ENCODE measurements around the gene NOL4L.
"Not testable (repeated sequence)": the region's sequence is repeated elsewhere in the genome, so short reads cannot be mapped to it uniquely, and the experiment has no call there.

The NOL4L gene

DNA sequence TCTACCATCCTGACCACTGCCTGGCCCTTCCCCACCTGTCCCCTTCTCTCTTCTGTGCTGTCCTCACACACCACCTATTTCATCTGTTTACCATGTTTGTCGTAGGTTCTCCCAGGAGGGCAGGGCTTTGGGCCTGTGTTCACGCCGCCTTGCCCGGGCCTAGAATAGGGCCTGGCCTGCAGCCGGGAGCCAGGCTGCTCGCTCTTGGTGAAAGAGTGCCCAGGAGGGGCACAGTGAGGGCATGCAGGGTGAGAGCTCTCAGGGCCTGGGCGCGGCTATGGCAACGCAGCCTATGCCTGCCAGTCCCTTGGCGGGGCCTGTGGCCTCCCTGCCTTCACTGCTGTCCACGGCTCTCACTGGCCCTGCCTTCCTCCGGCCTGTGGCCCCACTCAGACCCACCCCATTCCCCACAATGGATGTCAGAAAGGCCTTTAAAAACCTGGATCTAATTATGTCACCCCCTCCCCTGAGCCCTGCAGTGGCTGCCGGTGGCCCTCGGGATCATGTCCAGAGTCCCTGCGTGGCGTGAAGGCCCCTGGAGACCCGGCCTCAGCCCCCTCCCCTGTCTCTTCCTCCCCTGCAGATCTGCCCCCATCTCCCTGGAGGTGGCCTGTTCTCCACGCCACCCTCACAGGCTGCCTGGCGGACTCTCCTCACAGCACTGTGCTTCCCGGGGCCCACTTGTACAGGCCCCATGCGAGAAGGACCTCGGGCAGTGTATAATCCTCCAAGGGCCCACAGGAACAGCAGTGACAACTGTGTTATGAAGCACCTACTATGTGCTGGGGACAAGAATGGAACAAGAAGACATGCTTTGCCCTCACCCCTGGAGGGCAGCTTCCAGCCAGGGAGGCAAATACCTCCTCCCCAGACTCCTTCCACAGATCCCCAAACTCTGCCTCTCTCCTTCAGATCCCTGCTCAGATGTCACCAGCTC, 22.9 kb upstream of the NOL4L start:
- H3K4me1 ChIP-seq (ENCODE audit: insufficient read depth, low read length) = peaks cover 4% of the 10 kb centered on the region; the same call in 1 of the 2 replicates
- no peaks in the 10 kb centered on the region for H3K36me3 ChIP-seq (ENCODE audit: insufficient read depth, low read length)
- no peak overlapping the region for H3K9ac ChIP-seq (ENCODE audit: low read depth, low read length)
- H3K9me3 ChIP-seq (ENCODE audit: control insufficient read depth, insufficient read depth, low read length) = no peaks in the 10 kb centered on the region

DNA sequence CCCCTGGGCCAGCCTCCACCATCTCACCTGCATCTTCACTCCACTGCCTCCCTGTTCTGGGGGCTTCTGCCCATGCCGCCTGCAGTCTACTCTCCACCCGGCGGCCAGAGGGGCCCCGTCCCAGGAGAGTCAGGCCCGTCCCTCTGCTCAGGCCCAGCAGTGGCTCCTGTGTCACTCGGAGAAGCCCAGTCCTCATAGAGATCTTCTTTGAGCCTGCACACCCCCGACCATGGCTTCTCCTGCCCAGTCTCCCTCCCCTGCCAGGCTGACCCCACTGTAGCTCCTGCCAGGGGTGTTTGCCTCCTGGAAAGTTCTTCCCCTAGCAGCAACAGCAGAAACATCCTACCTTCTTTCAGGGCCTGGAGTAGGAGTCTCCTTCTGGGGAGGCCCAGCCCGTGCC, 22.2 kb upstream of the NOL4L start:
- Histone ChIP-seq H3K9ac (ENCODE audit: low read depth, low read length) (no peak overlapping the region), H3K36me3 (ENCODE audit: insufficient read depth, low read length) (no peaks in the 10 kb centered on the region), H3K9me3 (ENCODE audit: control insufficient read depth, insufficient read depth, low read length) (no peaks in the 10 kb centered on the region), H3K4me1 (ENCODE audit: insufficient read depth, low read length) (peaks cover 4% of the 10 kb centered on the region; the same call in 1 of the 2 replicates)

DNA sequence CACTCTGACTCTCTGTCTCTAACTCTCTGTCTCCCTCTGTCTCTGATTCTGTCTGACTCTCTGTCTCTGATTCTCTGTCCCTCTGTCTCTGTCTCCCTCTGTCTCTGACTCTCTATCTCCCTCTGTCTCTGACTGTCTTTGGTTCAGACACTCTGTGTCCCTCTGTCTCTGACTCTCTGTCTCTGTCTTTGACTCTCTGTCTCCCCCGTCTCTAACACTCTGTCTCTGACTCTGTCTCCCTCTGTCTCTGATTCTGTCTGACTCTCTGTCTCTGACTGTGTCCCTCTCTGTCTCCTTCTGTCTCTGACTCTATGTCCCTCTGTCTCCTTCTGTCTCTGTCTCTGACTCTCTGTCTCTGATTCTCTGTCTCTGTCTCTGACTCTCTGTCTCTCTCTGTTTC, 21.7 kb upstream of the NOL4L start:
- no peaks in the 10 kb centered on the region for H3K9me3 ChIP-seq (ENCODE audit: control insufficient read depth, insufficient read depth, low read length)
- H3K36me3 ChIP-seq (ENCODE audit: insufficient read depth, low read length) = no peaks in the 10 kb centered on the region
- H3K9ac ChIP-seq (ENCODE audit: low read depth, low read length) = no peak overlapping the region
- H3K4me1 ChIP-seq (ENCODE audit: insufficient read depth, low read length) = peaks cover 4% of the 10 kb centered on the region; the same call in 1 of the 2 replicates

DNA sequence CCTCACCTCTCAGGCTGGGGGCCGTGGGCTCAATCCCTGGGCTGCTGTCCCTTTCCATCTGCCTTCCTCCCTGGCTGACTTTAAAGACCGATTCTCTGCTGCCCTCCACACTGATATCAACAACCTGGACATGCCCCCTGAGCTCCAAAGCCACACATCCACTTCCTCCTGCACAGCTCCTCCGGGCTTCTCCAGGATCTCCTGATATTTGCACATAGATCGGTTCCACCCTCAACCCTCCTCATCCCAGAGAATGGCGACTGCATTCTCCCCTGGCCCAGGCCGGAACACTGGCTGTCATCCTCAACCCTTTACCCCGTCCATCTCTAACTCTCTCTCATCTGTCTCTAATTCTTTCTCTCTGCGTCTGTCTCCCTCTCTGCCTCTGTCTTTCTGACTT, 21.0 kb upstream of the NOL4L start:
- Histone ChIP-seq H3K4me1 (ENCODE audit: insufficient read depth, low read length) (peaks cover 4% of the 10 kb centered on the region; the same call in 1 of the 2 replicates), H3K9me3 (ENCODE audit: control insufficient read depth, insufficient read depth, low read length) (no peaks in the 10 kb centered on the region)

DNA sequence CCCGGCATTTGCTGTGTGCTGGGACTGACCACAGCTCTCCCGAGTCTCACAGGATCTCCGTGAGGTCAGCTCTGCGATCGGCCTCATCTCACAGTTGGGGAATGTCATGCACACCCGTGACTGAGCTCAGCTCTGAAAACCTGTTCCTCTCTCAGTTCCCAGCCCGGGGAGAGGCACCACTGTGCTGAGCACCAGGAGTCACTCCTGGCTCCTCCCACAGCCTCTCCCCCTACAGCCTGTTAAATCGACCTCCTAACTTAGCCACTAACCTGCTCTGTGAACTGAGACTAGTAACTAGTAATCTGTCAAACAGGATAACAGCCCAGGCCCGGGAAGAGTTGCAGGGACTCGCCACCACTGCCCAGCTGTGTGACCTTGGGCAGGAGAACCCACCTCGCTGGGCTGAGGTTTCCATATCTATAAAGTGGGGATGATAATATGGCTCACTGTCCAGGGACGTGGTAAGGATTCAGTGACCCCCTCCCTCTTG, 20.1 kb upstream of the NOL4L start:
- Histone ChIP-seq H3K4me1 (ENCODE audit: insufficient read depth, low read length) (peaks cover 4% of the 10 kb centered on the region; the same call in 1 of the 2 replicates), H3K9me3 (ENCODE audit: control insufficient read depth, insufficient read depth, low read length) (no peaks in the 10 kb centered on the region), H3K9ac (ENCODE audit: low read depth, low read length) (no peak overlapping the region), H3K36me3 (ENCODE audit: insufficient read depth, low read length) (no peaks in the 10 kb centered on the region)

More for the DNA sequence above, 21.0 kb upstream of the NOL4L start:
- Histone ChIP-seq H3K36me3 (ENCODE audit: insufficient read depth, low read length) (no peaks in the 10 kb centered on the region), H3K9ac (ENCODE audit: low read depth, low read length) (no peak overlapping the region)

DNA sequence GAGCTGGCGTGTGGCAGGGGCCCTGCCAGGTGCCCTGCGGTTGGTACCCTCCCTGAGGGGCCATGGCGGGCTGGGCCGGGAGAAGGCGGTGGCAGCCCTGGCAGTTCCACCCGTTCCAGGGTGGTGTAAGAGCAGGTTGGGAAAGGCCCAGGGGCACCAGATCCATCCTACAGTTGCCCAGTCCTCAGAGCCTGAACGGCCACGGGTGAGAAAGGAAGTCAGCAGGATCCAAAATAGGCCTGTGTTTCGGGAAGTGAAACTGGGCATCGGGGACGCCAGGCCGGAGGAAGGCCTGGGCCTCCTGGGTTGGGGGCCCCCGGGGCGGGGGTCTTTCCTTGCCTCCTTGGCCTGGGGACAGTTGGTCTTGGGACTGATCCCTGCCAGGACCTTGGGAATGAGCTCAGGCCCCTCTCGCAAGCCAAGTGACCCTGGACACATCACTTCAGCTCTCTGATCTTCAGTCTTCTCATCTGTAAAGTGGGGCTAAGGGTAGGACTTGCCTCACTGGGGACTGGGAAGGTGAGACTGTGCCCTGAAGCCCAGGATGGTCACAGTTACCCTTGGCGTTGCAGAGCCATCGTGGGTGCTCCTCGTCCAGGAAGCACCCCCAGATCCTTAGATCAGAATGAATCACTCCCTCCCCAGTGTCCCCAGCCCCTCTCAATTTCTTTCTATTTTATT, 18.1 kb upstream of the NOL4L start:
- Histone ChIP-seq H3K9me3 (ENCODE audit: control insufficient read depth, insufficient read depth, low read length) (no peaks in the 10 kb centered on the region), H3K9ac (ENCODE audit: low read depth, low read length) (no peak overlapping the region), H3K36me3 (ENCODE audit: insufficient read depth, low read length) (no peaks in the 10 kb centered on the region), H3K4me1 (ENCODE audit: insufficient read depth, low read length) (peaks cover 4% of the 10 kb centered on the region; the same call in 1 of the 2 replicates)

DNA sequence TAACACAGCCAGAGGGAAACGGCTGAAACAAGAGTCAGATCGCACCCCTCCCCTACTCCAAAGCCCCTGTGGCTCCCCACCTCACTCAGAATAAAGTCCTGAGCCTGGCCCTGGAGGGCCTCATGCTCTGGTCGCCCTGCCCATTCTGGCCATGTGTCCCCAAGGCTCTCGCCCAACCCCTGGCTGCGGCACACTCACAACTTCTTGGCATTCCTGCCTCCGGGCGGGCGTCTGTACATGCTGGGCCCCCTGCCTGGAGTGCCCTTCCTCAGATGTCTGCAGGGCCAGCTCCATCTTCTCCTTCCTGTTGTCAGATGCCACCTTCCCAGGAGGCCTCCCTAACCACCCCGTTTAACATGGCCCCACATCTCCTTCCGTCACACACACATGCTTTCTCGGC, 17.1 kb upstream of the NOL4L start:
- no peaks in the 10 kb centered on the region for H3K36me3 ChIP-seq (ENCODE audit: insufficient read depth, low read length)
- no peaks in the 10 kb centered on the region for H3K9me3 ChIP-seq (ENCODE audit: control insufficient read depth, insufficient read depth, low read length)
- H3K4me1 ChIP-seq (ENCODE audit: insufficient read depth, low read length) = peaks cover 4% of the 10 kb centered on the region; the same call in 1 of the 2 replicates
- H3K9ac ChIP-seq (ENCODE audit: low read depth, low read length) = no peak overlapping the region

DNA sequence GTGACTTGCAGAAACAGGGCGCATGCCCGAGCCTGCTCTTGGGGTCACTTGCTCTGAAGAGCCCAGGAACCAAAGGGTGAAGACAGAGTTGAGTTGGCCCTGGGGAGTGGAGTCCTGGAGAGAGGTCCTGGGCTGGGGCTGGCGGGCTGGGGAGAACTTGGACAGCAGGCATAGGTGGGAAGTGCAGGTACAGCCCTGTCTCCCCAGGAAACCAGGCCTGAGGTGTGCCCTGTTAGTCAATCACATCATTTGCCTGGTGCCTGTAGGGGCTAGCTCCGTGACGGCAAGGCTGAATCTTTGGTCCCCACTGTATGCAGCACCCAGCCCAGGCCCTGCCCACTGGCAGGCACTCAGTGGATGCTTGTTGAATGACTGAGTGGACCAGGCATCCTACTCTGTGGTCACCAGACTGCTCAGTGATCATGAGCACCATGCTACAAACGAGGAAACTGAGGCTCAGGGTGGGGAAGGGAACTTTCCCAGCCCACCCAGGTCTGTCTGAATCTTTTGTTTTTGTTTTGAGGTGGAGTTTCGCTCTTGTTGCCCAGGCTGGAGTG, 15.6 kb upstream of the NOL4L start:
- H3K4me1 ChIP-seq (ENCODE audit: insufficient read depth, low read length) = peaks cover 2% of the 10 kb centered on the region; the same call in 1 of the 2 replicates
- H3K9me3 ChIP-seq (ENCODE audit: control insufficient read depth, insufficient read depth, low read length) = no peaks in the 10 kb centered on the region
- no peak overlapping the region for H3K9ac ChIP-seq (ENCODE audit: low read depth, low read length)
- H3K36me3 ChIP-seq (ENCODE audit: insufficient read depth, low read length) = no peaks in the 10 kb centered on the region

DNA sequence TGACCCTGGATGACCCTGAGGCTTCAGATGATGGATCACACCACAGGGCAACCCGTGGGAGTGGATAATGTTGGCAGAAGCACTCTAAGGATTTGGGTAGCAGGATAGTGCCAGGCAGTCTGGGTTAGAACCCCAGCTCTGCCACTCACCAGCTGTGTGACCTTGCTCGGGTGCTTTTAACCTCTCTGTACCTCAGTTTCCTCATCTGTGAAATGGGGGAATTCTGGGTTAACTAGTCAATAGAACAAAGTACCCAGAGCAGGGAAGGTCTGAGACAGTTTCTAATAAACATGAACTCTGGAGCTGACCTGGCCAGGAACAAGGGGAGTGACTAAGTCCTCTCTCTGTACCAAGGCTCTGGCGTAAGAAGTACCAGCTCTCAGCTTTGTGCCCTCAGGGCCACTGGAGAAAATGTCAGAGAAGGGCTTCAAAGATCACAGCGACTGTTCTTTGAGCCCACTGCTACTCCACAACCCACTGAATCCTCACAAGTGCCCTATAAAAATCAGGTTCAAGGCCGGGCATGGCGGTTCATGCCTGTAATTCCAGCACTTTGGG, 14.7 kb upstream of the NOL4L start:
- Histone ChIP-seq H3K36me3 (ENCODE audit: insufficient read depth, low read length) (no peaks in the 10 kb centered on the region), H3K9me3 (ENCODE audit: control insufficient read depth, insufficient read depth, low read length) (no peaks in the 10 kb centered on the region), H3K9ac (ENCODE audit: low read depth, low read length) (no peak overlapping the region), H3K4me1 (ENCODE audit: insufficient read depth, low read length) (no peaks in the 10 kb centered on the region)

DNA sequence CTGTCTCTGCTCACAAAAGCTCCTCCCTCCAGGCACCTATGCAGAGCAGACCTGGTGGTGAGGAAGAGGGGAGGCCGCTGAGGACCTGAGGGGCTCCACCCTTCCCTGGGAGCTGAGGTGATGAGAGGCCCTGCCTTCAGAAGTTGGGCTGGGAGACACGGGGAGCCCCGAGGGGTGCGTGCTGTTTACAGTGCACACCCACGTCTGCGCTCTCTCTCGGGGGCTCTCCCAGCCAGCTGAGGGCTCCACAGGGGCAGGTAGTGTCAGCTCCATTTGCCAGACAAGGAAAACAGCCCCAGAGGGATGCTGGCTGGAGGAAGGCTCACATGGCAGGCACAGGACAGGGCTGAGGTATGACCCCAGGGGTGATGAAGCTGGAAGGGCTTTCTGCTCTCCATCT, 13.5 kb upstream of the NOL4L start:
- no peaks in the 10 kb centered on the region for H3K9me3 ChIP-seq (ENCODE audit: control insufficient read depth, insufficient read depth, low read length)
- no peaks in the 10 kb centered on the region for H3K36me3 ChIP-seq (ENCODE audit: insufficient read depth, low read length)
- no peak overlapping the region for H3K9ac ChIP-seq (ENCODE audit: low read depth, low read length)

DNA sequence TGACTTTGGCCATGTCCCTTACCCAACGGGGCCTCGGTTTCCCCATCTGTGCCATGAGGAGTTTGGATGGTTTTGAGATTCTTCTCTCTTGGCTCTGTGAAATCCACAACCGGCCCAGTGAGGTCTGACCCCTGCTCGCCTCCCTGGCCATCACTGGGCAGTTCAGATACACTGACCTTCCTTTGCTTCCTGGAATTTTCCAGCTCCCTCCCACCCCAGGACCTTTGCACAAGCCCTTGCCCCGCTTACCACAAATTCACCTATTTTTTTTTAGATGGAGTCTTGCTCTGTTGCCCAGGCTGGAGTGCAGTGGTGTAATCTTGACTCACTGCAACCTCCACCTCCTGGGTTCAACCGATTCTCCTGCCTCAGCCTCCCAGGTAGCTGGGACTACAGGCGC, 12.6 kb upstream of the NOL4L start:
- H3K36me3 ChIP-seq (ENCODE audit: insufficient read depth, low read length) = no peaks in the 10 kb centered on the region
- H3K4me1 ChIP-seq (ENCODE audit: insufficient read depth, low read length) = no peaks in the 10 kb centered on the region
- no peaks in the 10 kb centered on the region for H3K9me3 ChIP-seq (ENCODE audit: control insufficient read depth, insufficient read depth, low read length)
- no peak overlapping the region for H3K9ac ChIP-seq (ENCODE audit: low read depth, low read length)

More for the DNA sequence above, 13.5 kb upstream of the NOL4L start:
- no peaks in the 10 kb centered on the region for H3K4me1 ChIP-seq (ENCODE audit: insufficient read depth, low read length)

DNA sequence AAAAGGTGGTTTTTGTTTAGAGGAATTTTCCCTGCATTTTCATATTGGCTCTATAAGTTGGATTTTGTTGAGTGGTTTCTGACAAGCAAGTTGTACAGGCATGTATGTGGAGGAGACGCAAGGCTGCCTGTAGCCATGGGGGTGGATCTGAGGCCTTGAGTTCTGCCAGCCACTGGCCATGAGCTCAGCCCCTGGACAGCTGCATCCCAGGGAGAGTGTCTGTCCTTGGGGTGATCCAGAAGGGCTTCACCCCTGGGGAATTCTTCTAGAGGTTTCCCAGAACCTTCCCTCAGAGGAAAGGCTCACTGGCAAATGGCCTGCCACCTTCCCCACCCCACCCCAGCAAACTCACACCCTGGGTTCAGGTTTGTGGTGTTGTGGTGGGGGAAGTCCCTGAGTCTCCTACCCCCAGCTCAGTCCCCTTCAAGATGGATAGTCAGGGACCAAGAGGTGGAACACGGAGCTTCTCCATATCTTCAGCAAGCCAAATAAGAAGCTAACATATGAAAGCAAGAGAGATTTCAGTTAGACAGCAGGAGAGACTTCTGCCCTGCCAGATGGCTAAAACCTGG, 11.6 kb upstream of the NOL4L start:
- Histone ChIP-seq H3K36me3 (ENCODE audit: insufficient read depth, low read length) (no peaks in the 10 kb centered on the region), H3K9me3 (ENCODE audit: control insufficient read depth, insufficient read depth, low read length) (no peaks in the 10 kb centered on the region), H3K9ac (ENCODE audit: low read depth, low read length) (no peak overlapping the region), H3K4me1 (ENCODE audit: insufficient read depth, low read length) (no peaks in the 10 kb centered on the region)

DNA sequence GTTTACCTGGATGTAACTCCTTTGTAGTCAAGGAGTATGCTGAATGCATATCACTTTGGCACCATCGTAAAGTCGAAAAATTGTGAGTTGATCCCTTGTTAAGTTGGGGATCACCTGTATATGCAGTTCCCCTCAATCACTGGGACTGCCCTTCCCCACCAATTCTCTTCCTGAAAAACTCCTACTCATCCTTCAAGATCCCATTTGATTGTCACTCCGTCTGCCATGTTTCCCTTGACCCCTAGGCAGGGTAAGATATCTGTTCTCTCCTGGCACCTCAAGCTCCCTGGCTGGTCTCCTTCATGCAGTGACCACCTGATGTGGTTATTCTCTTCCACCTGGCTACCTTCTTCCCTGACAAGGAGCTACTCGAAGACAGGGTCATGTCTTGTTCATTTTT, 10.0 kb upstream of the NOL4L start:
- no peaks in the 10 kb centered on the region for H3K9me3 ChIP-seq (ENCODE audit: control insufficient read depth, insufficient read depth, low read length)
- H3K4me1 ChIP-seq (ENCODE audit: insufficient read depth, low read length) = no peaks in the 10 kb centered on the region
- H3K9ac ChIP-seq (ENCODE audit: low read depth, low read length) = no peak overlapping the region
- H3K36me3 ChIP-seq (ENCODE audit: insufficient read depth, low read length) = no peaks in the 10 kb centered on the region

DNA sequence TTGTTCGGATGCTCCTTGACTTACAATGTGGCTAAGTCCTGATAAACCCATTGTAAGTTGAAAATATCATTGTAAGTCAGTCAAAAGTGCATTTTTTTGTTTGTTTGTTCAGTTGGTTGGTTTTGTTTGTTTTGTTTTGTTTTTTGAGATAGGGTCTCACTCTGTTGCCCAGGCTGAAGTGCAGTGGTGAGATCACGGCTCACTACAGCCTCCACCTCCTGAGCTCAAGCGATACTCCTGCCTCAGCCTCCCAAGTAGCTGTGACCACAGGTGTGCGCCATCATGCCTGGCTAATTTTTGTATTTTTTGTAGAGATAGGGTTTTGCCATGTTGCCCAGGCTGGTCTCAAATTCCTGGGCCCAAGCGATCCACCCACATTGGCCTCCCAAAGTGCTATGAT, 9.5 kb upstream of the NOL4L start:
- not testable (repeated sequence) for H3K9ac ChIP-seq (ENCODE audit: low read depth, low read length); H3K9me3 ChIP-seq (ENCODE audit: control insufficient read depth, insufficient read depth, low read length); H3K36me3 ChIP-seq (ENCODE audit: insufficient read depth, low read length); H3K4me1 ChIP-seq (ENCODE audit: insufficient read depth, low read length)
